Suprapubic skin (tissue), 4 donors: ENCODE data around the gene PALB2.
"Not testable (repeated sequence)": the region's sequence is repeated elsewhere in the genome, so short reads cannot be mapped to it uniquely, and the experiment has no call there.

Experiments used
- CTCF ChIP-seq, 2 donors: fragments of 200-600 bp in 1 of 2; fragments of 450-650 bp in 1 of 2; sonication (generic) in 1 of 2; IDR thresholded peaks; one replicate each; pipeline ENCODE4 v1.5.1; 2016 to 2019; ENCODE audit warnings: antibody characterized with exemption in 2 of 2, mild to moderate bottlenecking in 1 of 2, moderate library complexity in 1 of 2
- EP300 ChIP-seq: sonication (generic); formaldehyde crosslinking; IDR thresholded peaks from one replicate; pipeline ENCODE4 v1.6.1; 2017; ENCODE audit warnings: antibody characterized with exemption
- POLR2AphosphoS5 ChIP-seq, 3 donors: sonication (generic); formaldehyde crosslinking; IDR thresholded peaks; one replicate each; pipeline ENCODE4 v1.6.1; 2017; ENCODE audit warnings: antibody characterized with exemption in 3 of 3

DNA sequence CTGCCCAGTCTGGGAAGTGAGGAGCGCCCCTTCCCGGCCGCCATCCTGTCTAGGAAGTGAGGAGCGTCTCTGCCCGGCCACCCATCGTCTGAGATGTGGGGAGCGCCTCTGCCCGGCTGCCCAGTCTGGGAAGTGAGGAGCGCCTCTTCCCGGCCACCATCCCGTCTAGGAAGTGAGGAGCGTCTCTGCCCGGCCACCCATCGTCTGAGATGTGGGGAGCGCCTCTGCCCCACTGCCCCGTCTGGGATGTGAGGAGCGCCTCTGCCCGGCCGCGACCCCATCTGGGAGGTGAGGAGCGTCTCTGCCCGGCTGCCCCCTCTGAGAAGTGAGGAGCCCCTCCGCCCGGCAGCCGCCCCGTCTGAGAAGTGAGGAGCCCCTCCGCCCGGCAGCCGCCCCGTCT lies 57.8 kb downstream of the PALB2 start:
- not testable (repeated sequence) for TF ChIP-seq CTCF (IDR thresholded peaks at IDR 0.05); POLR2AphosphoS5 (IDR thresholded peaks at IDR 0.05); EP300
